ENCODE data around the gene MDFI.

Gene MDFI, protein sequence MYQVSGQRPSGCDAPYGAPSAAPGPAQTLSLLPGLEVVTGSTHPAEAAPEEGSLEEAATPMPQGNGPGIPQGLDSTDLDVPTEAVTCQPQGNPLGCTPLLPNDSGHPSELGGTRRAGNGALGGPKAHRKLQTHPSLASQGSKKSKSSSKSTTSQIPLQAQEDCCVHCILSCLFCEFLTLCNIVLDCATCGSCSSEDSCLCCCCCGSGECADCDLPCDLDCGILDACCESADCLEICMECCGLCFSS

DNA sequence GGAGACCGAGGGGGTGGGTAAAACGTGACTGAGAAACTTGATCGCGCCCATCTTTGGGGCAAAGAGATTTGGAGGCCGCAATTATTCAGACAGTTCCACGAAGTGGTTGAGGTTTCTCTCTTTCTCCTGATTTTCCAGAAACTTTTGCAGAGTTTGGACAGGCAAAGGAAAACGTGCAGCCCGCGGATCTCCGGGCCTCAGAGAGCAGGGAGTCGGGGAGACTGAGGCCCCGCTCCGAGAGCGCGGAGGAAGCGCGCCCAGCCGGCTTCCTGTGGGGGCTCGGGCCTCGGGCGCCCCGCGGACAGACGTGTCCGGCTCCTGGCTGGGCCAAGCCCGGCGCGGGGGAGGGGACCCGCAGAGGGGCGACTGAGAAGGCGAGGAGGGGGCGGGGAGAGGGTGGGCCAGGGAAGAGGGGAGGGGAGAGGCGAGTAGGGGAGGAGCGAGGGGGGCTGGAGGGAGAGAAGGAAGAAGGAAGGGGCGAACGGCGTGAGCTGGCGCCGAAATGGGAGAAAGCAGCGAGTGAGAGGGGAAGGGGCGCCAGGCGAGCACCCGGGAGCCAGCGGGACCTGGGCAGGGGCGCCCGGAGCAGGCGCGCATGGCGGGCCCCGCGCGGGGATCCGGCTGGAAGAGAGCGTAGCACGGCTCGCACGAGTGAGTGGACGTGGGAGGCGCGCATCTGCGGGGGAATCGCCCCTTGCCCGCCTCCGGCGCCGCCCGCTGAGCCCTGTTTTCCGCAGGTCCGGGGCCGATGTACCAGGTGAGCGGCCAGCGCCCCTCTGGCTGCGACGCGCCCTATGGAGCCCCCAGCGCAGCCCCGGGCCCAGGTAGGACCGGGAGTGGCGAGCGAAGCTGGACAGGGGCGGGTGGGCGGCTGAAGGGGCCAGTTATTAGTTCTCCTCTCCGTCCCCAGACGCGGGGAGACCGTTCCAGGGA, at the start of gene MDFI:
Gene MDFI, plus strand, starts transcription at position 467 of the 933 bp plus-strand sequence. Its CDS starts 282 bp downstream, at position 749.
- peak; percentile 78 for DNase-seq
- peaks cover 38% of the 10 kb centered on the region for H3K27me3 Mint-ChIP-seq (ENCODE audit: low read depth, poor library complexity)

DNA sequence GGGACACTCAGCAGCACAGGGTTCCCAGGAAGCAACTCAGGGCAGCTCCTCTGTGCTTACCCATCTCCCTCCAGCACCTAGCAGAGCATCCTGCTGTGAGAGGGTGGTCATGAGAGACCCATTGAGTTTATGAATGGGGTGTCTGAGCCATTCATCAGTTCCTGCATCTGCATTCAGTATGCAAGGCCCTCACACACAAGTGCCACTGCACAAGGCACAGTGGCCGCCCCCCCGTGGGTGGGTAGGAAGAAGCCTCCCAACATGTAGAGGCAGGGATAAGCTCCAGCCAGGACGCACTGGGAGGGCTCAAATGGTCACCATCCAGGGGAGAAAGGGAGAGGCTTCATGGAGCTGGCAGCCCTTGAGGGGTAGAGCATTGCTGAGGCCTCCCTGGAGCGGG, 49.0 kb upstream of the MDFI start:
- no peak for DNase-seq
- Mint-ChIP-seq H3K4me1 (peaks cover 78% of the 10 kb centered on the region), H3K4me3 (no peak overlapping the region), H3K27me3 (ENCODE audit: low read depth, poor library complexity) (peaks cover 17% of the 10 kb centered on the region), H3K9me3 (no peaks in the 10 kb centered on the region), H3K27ac (no peak overlapping the region), H3K36me3 (ENCODE audit: low read depth) (peaks cover 47% of the 10 kb centered on the region)
- TF ChIP-seq, protein P1, sequence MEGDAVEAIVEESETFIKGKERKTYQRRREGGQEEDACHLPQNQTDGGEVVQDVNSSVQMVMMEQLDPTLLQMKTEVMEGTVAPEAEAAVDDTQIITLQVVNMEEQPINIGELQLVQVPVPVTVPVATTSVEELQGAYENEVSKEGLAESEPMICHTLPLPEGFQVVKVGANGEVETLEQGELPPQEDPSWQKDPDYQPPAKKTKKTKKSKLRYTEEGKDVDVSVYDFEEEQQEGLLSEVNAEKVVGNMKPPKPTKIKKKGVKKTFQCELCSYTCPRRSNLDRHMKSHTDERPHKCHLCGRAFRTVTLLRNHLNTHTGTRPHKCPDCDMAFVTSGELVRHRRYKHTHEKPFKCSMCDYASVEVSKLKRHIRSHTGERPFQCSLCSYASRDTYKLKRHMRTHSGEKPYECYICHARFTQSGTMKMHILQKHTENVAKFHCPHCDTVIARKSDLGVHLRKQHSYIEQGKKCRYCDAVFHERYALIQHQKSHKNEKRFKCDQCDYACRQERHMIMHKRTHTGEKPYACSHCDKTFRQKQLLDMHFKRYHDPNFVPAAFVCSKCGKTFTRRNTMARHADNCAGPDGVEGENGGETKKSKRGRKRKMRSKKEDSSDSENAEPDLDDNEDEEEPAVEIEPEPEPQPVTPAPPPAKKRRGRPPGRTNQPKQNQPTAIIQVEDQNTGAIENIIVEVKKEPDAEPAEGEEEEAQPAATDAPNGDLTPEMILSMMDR (IDR thresholded peaks at IDR 0.05), result no peak

More for the DNA sequence above, at the start of gene MDFI:
- peak within 1 kb of the TSS; percentile 89 for H3K27ac Mint-ChIP-seq
- no peaks in the 10 kb centered on the region for H3K9me3 Mint-ChIP-seq
- peaks cover 14% of the 10 kb centered on the region for H3K36me3 Mint-ChIP-seq (ENCODE audit: low read depth)
- peaks cover 70% of the 10 kb centered on the region for H3K4me1 Mint-ChIP-seq
- peak within 1 kb of the TSS; percentile 86 for H3K4me3 Mint-ChIP-seq
- TF ChIP-seq, protein P1 (IDR thresholded peaks at IDR 0.05), result no peak

DNA sequence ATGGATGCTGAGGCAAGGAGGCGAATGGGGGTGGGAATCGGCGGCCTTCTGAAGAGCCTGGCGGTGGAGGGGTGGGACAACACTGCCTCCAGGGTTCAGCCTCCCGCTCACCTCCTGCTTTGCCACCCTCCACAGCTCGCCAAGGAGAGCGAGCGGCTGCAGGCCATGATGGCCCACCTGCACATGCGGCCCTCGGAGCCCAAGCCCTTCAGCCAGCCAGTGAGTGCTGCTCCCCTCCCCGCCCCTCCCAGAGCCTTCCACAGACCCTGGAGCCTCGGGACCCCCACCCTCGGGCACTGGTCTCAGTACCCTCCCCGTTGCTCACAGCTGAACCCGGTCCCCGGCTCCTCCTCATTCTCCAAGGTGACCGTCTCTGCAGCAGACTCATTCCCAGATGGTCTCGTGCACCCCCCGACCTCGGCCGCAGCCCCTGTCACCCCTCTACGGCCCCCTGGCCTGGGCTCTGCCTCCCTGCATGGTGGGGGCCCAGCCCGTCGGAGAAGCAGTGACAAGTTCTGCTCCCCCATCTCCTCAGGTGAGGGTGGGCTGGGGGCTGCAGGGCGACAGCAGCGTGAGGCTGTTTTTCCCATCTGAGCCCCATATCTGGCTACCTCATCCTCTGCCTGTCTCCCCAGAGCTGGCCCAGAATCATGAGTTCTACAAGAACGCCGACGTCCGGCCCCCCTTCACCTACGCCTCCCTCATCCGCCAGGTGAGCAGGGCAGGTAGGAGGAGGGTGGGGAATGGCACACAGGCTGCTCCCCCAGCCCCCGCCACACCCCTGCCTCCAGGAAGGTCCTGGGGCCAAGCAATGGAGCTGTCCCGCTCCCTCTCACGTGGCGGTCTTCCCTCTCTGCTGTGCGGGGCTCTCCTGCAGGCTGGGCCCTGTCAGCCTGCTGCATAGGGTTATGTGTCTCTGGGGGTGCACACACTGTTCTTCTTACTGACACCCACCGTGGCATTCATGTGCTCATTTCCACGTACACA, 48.3 kb upstream of the MDFI start:
- Mint-ChIP-seq H3K36me3 (ENCODE audit: low read depth) (peaks cover 54% of the 10 kb centered on the region), H3K27me3 (ENCODE audit: low read depth, poor library complexity) (peaks cover 18% of the 10 kb centered on the region), H3K4me3 (no peak overlapping the region)

DNA sequence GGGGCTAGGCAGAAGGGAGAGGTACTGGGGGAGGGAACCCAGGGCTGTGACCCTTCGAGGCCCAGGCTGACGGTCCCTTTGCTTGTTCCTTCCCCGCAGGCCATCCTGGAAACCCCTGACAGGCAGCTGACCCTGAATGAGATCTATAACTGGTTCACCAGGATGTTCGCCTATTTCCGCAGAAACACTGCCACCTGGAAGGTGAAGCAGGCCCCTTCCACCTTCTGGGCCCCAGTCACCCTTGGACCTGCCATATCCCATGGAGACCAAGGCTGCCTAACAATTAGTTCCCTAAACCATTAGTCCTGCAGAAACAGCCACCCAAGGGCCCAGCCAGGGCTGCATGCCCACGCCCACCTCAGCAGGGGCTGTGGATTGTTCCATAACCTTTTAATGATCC, 47.1 kb upstream of the MDFI start:
- TF ChIP-seq, protein P1 (IDR thresholded peaks at IDR 0.05), result no peak
- H3K4me3 Mint-ChIP-seq, result no peak overlapping the region
- H3K27ac Mint-ChIP-seq, result no peak overlapping the region
- no peaks in the 10 kb centered on the region for H3K9me3 Mint-ChIP-seq
- peaks cover 67% of the 10 kb centered on the region for H3K4me1 Mint-ChIP-seq
- peaks cover 53% of the 10 kb centered on the region for H3K36me3 Mint-ChIP-seq (ENCODE audit: low read depth)
- peaks cover 18% of the 10 kb centered on the region for H3K27me3 Mint-ChIP-seq (ENCODE audit: low read depth, poor library complexity)
- no peak for DNase-seq

More for the DNA sequence above, 48.3 kb upstream of the MDFI start:
- H3K4me1 Mint-ChIP-seq, result peaks cover 78% of the 10 kb centered on the region
- DNase-seq, result no peak
- H3K9me3 Mint-ChIP-seq, result no peaks in the 10 kb centered on the region
- TF ChIP-seq, protein P1 (IDR thresholded peaks at IDR 0.05), result no peak
- no peak overlapping the region for H3K27ac Mint-ChIP-seq

DNA sequence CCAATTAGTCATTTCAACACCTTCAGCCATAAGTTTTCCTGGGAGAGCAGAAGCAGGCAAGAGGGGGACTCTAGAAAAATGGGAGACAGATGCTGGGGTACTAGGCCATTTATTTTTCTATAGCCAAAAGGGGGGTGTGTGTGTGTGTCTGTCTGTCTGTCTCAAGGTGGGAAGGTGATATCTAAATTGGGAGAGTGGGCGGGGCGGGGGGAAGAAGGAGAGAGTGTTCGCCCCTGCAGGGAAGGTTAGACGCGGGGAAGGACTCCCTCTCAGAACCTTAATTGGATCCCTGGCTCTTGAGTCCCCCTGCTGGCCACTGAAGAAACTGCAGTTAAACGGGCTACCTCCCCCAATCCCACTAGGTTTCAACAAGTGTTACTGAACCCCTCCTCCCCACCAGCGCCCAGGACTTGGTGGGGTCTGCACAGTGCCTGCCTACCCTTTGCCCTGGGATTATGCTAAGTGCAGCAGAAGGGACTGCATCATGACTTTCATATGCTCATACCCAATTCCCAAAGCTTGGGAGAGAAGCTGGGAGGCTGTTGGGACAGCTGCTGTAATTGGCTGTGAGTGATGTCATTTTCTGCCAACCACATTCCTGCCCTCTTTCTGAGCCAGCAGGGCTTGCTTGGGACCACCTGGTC, 46.3 kb upstream of the MDFI start:
- Mint-ChIP-seq H3K27me3 (ENCODE audit: low read depth, poor library complexity) (peaks cover 20% of the 10 kb centered on the region), H3K4me1 (peaks cover 67% of the 10 kb centered on the region), H3K27ac (no peak overlapping the region), H3K4me3 (no peak overlapping the region), H3K36me3 (ENCODE audit: low read depth) (peaks cover 62% of the 10 kb centered on the region), H3K9me3 (no peaks in the 10 kb centered on the region)
- DNase-seq, result peak; percentile 87
- TF ChIP-seq, protein P1 (IDR thresholded peaks at IDR 0.05), result peak; percentile 79

Data from nephron progenitor cell (in vitro differentiated cells).